ENCODE measurements around the gene SSTR3.

SSTR3 gene

GRCh38 chr22:37196539-37197450 lies 15.5 kb downstream of the SSTR3 start:
- no peak for DNase-seq (ENCODE audit: low read depth)

GRCh38 chr22:37195921-37196320 lies 16.4 kb downstream of the SSTR3 start:
- DNase-seq (ENCODE audit: low read depth) = no peak

GRCh38 chr22:37194750-37195149 lies 17.5 kb downstream of the SSTR3 start:
- no peak for DNase-seq (ENCODE audit: low read depth)

- peak; percentile 19 for DNase-seq (ENCODE audit: low read depth)
Observed at GRCh38 chr22:37193629-37194191, 18.6 kb downstream of the SSTR3 start.

GRCh38 chr22:37192741-37193140 lies 19.5 kb downstream of the SSTR3 start:
- no peak for DNase-seq (ENCODE audit: low read depth)

GRCh38 chr22:37192204-37192603 lies 20.1 kb downstream of the SSTR3 start:
- no peak for DNase-seq (ENCODE audit: low read depth)

GRCh38 chr22:37190262-37190780 lies 22.0 kb downstream of the SSTR3 start:
- DNase-seq (ENCODE audit: low read depth) = no peak

GRCh38 chr22:37188901-37189466 lies 23.3 kb downstream of the SSTR3 start:
- no peak for DNase-seq (ENCODE audit: low read depth)

- no peak for DNase-seq (ENCODE audit: low read depth)
Observed at GRCh38 chr22:37187891-37188761, 24.2 kb downstream of the SSTR3 start, which contains the start of gene C1QTNF6. TSS of gene C1QTNF6 (minus strand) at chr22:37188247. CDS start at chr22:37188213, 34 bp downstream.

- no peak for DNase-seq (ENCODE audit: low read depth)
Observed at GRCh38 chr22:37187552-37187890, 24.8 kb downstream of the SSTR3 start.

GRCh38 chr22:37186997-37187522 lies 25.2 kb downstream of the SSTR3 start:
- no peak for DNase-seq (ENCODE audit: low read depth)

- DNase-seq (ENCODE audit: low read depth) = no peak
Observed at GRCh38 chr22:37186228-37186996, 25.9 kb downstream of the SSTR3 start.

GRCh38 chr22:37185646-37186227 lies 26.5 kb downstream of the SSTR3 start:
- DNase-seq (ENCODE audit: low read depth) = no peak

- no peak for DNase-seq (ENCODE audit: low read depth)
Observed at GRCh38 chr22:37184816-37185541, 27.3 kb downstream of the SSTR3 start.

GRCh38 chr22:37184380-37184755 lies 27.9 kb downstream of the SSTR3 start:
- DNase-seq (ENCODE audit: low read depth) = no peak

GRCh38 chr22:37183432-37184379 lies 28.6 kb downstream of the SSTR3 start:
- no peak for DNase-seq (ENCODE audit: low read depth)

GRCh38 chr22:37182949-37183245 lies 29.4 kb downstream of the SSTR3 start:
- DNase-seq (ENCODE audit: low read depth) = no peak

GRCh38 chr22:37182101-37182948 lies 30.0 kb downstream of the SSTR3 start:
- DNase-seq (ENCODE audit: low read depth) = no peak

Data from stimulated activated CD8-positive, alpha-beta memory T cell treated with anti-CD3 and anti-CD28 coated beads, Interleukin-7, amount 100 ng/mL, for 24 hours (primary cell).